ENCODE results near the gene LILRA2.
"Not testable (repeated sequence)": the region's sequence is repeated elsewhere in the genome, so short reads cannot be mapped to it uniquely, and the experiment has no call there.

LILRA2 gene

DNA sequence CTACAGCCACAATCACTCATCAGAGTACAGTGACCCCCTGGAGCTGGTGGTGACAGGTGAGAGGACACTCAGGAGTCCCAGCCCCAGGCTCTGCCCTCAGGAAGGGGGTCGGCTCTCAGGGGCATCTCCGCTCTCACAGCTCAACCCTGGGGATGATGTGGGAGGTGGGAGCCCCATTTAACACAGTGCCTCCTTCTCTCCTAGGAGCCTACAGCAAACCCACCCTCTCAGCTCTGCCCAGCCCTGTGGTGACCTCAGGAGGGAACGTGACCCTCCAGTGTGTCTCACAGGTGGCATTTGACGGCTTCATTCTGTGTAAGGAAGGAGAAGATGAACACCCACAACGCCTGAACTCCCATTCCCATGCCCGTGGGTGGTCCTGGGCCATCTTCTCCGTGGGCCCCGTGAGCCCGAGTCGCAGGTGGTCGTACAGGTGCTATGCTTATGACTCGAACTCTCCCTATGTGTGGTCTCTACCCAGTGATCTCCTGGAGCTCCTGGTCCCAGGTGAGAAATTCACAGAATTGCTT lies 1.0 kb downstream of the LILRA2 start:
- Histone ChIP-seq H3K4me1 (ENCODE audit: insufficient read depth, low read length) (no peaks in the 10 kb centered on the region), H3K27me3 (ENCODE audit: insufficient read depth, low read length, poor library complexity) (no peaks in the 10 kb centered on the region), H3K9me3 (ENCODE audit: insufficient read depth, low read length, severe bottlenecking) (no peaks in the 10 kb centered on the region), H3K36me3 (ENCODE audit: insufficient read depth, low read length) (no peaks in the 10 kb centered on the region), H3K79me2 (ENCODE audit: insufficient read depth, low read length) (no peaks in the 10 kb centered on the region), H3K4me3 (ENCODE audit: low read depth in 1 of 2, low read length in 2 of 2) (no peak overlapping the region), H4K20me1 (ENCODE audit: insufficient read depth, low read length) (no peaks in the 10 kb centered on the region), H3K9ac (ENCODE audit: low read depth, low read length) (no peak overlapping the region), H3K4me2 (ENCODE audit: insufficient read depth, low read length) (no peak overlapping the region), H2AFZ (ENCODE audit: low read depth, low read length) (no peak overlapping the region), H3K27ac (ENCODE audit: low read length) (no peak overlapping the region)
- no peak for DNase-seq
- ATAC-seq (ENCODE audit: insufficient read depth, low read depth): no peak
- TF ChIP-seq EZH2 (IDR thresholded peaks at IDR 0.05; ENCODE audit: borderline replicate concordance, low read depth, low read length, severe bottlenecking): no peak
- TF ChIP-seq, protein P1, sequence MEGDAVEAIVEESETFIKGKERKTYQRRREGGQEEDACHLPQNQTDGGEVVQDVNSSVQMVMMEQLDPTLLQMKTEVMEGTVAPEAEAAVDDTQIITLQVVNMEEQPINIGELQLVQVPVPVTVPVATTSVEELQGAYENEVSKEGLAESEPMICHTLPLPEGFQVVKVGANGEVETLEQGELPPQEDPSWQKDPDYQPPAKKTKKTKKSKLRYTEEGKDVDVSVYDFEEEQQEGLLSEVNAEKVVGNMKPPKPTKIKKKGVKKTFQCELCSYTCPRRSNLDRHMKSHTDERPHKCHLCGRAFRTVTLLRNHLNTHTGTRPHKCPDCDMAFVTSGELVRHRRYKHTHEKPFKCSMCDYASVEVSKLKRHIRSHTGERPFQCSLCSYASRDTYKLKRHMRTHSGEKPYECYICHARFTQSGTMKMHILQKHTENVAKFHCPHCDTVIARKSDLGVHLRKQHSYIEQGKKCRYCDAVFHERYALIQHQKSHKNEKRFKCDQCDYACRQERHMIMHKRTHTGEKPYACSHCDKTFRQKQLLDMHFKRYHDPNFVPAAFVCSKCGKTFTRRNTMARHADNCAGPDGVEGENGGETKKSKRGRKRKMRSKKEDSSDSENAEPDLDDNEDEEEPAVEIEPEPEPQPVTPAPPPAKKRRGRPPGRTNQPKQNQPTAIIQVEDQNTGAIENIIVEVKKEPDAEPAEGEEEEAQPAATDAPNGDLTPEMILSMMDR (IDR thresholded peaks at IDR 0.05; ENCODE audit: borderline replicate concordance, extremely low read depth, low read length, poor library complexity, severe bottlenecking): no peak

DNA sequence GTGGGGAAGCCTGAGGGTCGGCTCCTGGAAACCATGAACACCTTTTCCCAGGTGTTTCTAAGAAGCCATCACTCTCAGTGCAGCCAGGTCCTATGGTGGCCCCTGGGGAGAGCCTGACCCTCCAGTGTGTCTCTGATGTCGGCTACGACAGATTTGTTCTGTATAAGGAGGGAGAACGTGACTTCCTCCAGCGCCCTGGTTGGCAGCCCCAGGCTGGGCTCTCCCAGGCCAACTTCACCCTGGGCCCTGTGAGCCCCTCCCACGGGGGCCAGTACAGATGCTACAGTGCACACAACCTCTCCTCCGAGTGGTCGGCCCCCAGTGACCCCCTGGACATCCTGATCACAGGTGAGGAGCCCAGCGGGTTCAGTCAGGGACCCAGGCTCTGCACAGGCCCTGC lies 1.6 kb downstream of the LILRA2 start:
- ATAC-seq (ENCODE audit: insufficient read depth, low read depth); H3K4me2 ChIP-seq (ENCODE audit: insufficient read depth, low read length): not testable (repeated sequence)

DNA sequence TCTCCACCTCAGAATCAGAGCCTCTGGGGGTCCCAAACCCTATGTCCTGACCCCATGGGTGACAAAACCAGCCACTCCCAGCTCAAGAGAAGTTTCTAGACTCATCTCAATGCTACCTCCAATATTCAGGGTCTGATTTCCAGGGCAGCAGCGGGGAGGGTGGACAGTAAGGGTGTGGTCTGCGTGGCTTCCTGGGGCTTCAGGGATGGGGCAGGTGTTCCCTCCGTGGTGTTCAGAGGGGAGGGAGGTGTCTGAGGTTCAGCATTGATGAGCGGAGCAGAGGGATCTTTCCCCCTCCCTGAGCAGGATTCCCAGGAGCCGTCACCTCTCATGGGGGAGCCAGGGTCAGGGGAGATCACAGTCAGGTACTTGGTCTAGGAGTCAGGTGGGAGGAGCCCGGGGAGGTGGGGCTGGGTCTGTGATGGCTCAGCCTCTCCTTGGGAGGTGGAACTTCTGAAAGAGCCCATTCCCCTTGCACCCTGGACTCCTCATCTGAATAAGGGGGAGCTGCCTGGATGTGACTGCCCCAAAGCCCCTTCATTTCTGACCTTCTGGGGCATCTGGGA lies 2.9 kb downstream of the LILRA2 start:
- no peak for ATAC-seq (ENCODE audit: insufficient read depth, low read depth)
- Histone ChIP-seq H3K4me1 (ENCODE audit: insufficient read depth, low read length) (no peaks in the 10 kb centered on the region), H3K27ac (ENCODE audit: low read length) (no peak overlapping the region), H3K9me3 (ENCODE audit: insufficient read depth, low read length, severe bottlenecking) (no peaks in the 10 kb centered on the region), H3K27me3 (ENCODE audit: insufficient read depth, low read length, poor library complexity) (no peaks in the 10 kb centered on the region), H3K4me2 (ENCODE audit: insufficient read depth, low read length) (no peak overlapping the region), H3K9ac (ENCODE audit: low read depth, low read length) (no peak overlapping the region), H3K79me2 (ENCODE audit: insufficient read depth, low read length) (no peaks in the 10 kb centered on the region), H4K20me1 (ENCODE audit: insufficient read depth, low read length) (no peaks in the 10 kb centered on the region), H3K36me3 (ENCODE audit: insufficient read depth, low read length) (no peaks in the 10 kb centered on the region), H2AFZ (ENCODE audit: low read depth, low read length) (no peak overlapping the region), H3K4me3 (ENCODE audit: low read depth in 1 of 2, low read length in 2 of 2) (no peak overlapping the region)
- no peak for DNase-seq
- TF ChIP-seq, protein P1 (IDR thresholded peaks at IDR 0.05; ENCODE audit: borderline replicate concordance, extremely low read depth, low read length, poor library complexity, severe bottlenecking): no peak
- no peak for TF ChIP-seq EZH2 (IDR thresholded peaks at IDR 0.05; ENCODE audit: borderline replicate concordance, low read depth, low read length, severe bottlenecking)

More for the DNA sequence above, 1.6 kb downstream of the LILRA2 start:
- not testable (repeated sequence) for H3K27ac ChIP-seq (ENCODE audit: low read length); H3K4me1 ChIP-seq (ENCODE audit: insufficient read depth, low read length); DNase-seq; H2AFZ ChIP-seq (ENCODE audit: low read depth, low read length); H3K9ac ChIP-seq (ENCODE audit: low read depth, low read length); H4K20me1 ChIP-seq (ENCODE audit: insufficient read depth, low read length); H3K79me2 ChIP-seq (ENCODE audit: insufficient read depth, low read length); H3K9me3 ChIP-seq (ENCODE audit: insufficient read depth, low read length, severe bottlenecking); H3K4me3 ChIP-seq (ENCODE audit: low read depth in 1 of 2, low read length in 2 of 2); H3K36me3 ChIP-seq (ENCODE audit: insufficient read depth, low read length); H3K27me3 ChIP-seq (ENCODE audit: insufficient read depth, low read length, poor library complexity)

- Histone ChIP-seq H3K9ac (ENCODE audit: low read depth, low read length) (no peak overlapping the region), H3K36me3 (ENCODE audit: insufficient read depth, low read length) (no peaks in the 10 kb centered on the region), H3K9me3 (ENCODE audit: insufficient read depth, low read length, severe bottlenecking) (no peaks in the 10 kb centered on the region), H4K20me1 (ENCODE audit: insufficient read depth, low read length) (no peaks in the 10 kb centered on the region), H2AFZ (ENCODE audit: low read depth, low read length) (no peak overlapping the region), H3K27ac (ENCODE audit: low read length) (no peak overlapping the region), H3K79me2 (ENCODE audit: insufficient read depth, low read length) (no peaks in the 10 kb centered on the region), H3K4me2 (ENCODE audit: insufficient read depth, low read length) (no peak overlapping the region), H3K27me3 (ENCODE audit: insufficient read depth, low read length, poor library complexity) (no peaks in the 10 kb centered on the region), H3K4me1 (ENCODE audit: insufficient read depth, low read length) (no peaks in the 10 kb centered on the region), H3K4me3 (ENCODE audit: low read depth in 1 of 2, low read length in 2 of 2) (no peak overlapping the region)
- ATAC-seq (ENCODE audit: insufficient read depth, low read depth) (no peak), DNase-seq (no peak)
- no peak for TF ChIP-seq EZH2 (IDR thresholded peaks at IDR 0.05; ENCODE audit: borderline replicate concordance, low read depth, low read length, severe bottlenecking)
- TF ChIP-seq, protein P1 (IDR thresholded peaks at IDR 0.05; ENCODE audit: borderline replicate concordance, extremely low read depth, low read length, poor library complexity, severe bottlenecking): no peak
Measured at GRCh38 chr19:54577334-54577733, 3.7 kb downstream of the LILRA2 start.

GRCh38 chr19:54578268-54578667 lies 4.7 kb downstream of the LILRA2 start:
- H3K4me1 ChIP-seq (ENCODE audit: insufficient read depth, low read length); DNase-seq; H3K27me3 ChIP-seq (ENCODE audit: insufficient read depth, low read length, poor library complexity); H3K36me3 ChIP-seq (ENCODE audit: insufficient read depth, low read length); H3K9me3 ChIP-seq (ENCODE audit: insufficient read depth, low read length, severe bottlenecking); H4K20me1 ChIP-seq (ENCODE audit: insufficient read depth, low read length); H3K27ac ChIP-seq (ENCODE audit: low read length); H2AFZ ChIP-seq (ENCODE audit: low read depth, low read length); H3K4me2 ChIP-seq (ENCODE audit: insufficient read depth, low read length); ATAC-seq (ENCODE audit: insufficient read depth, low read depth); H3K79me2 ChIP-seq (ENCODE audit: insufficient read depth, low read length); H3K9ac ChIP-seq (ENCODE audit: low read depth, low read length); H3K4me3 ChIP-seq (ENCODE audit: low read depth in 1 of 2, low read length in 2 of 2): not testable (repeated sequence)

Data from DND-41 (cell line).